K562 (cell line): ENCODE results near the gene SCNN1A. TPM values are rescaled to one million over a fixed set of nuclear protein-coding genes. Genes with fewer than 3 reads are reported as not detected.
A peak's percentile ranks its signal among the peaks of the same experiment; 100 is the strongest.

Experiments
- BRD9 ChIP-seq: fragments of 450-650 bp; IDR thresholded peaks from 2 replicates; pipeline ENCODE4 v1.6.1; 2018; ENCODE audit warnings: low read depth; ENCODE audit not compliant: partially characterized antibody
- HDAC2 ChIP-seq: fragments of 450-650 bp; IDR thresholded peaks from 2 replicates; pipeline ENCODE4 v1.6.1; 2016; ENCODE audit warnings: mild to moderate bottlenecking
- MECOM ChIP-seq: fragments of 250-450 bp; sonication (Bioruptor Pico); IDR thresholded peaks from 2 replicates; pipeline ENCODE4 v1.8.0; 2022; ENCODE audit warnings: inconsistent platforms
- MTA2 ChIP-seq: fragments of 450-650 bp; IDR thresholded peaks from 2 replicates; pipeline ENCODE4 v1.6.1; 2016; ENCODE audit warnings: low read depth
- NELFE ChIP-seq: IDR thresholded peaks from 2 replicates; pipeline ENCODE4 v1.6.1; 2011; ENCODE audit warnings: mild to moderate bottlenecking; ENCODE audit not compliant: insufficient read depth, insufficient read length
- PCBP1 ChIP-seq: fragments of 200-400 bp; formaldehyde crosslinking; IDR thresholded peaks from 2 replicates; pipeline ENCODE4 v1.6.1; 2018; ENCODE audit warnings: mild to moderate bottlenecking, low read depth, low read length; ENCODE audit not compliant: poor library complexity, severe bottlenecking
- PHB ChIP-seq: fragments of 250-450 bp; sonication (Bioruptor Pico); IDR thresholded peaks from 2 replicates; pipeline ENCODE4 v1.5.0; 2021
- SLC30A9 ChIP-seq: fragments of 250-450 bp; sonication (Bioruptor Pico); IDR thresholded peaks from 2 replicates; pipeline ENCODE4 v1.8.0; 2022; ENCODE audit warnings: mild to moderate bottlenecking, moderate library complexity
- ZBTB7A ChIP-seq: IDR thresholded peaks from 2 replicates; pipeline ENCODE4 v1.6.1; 2011; ENCODE audit warnings: low read depth, mild to moderate bottlenecking, low read length, moderate library complexity, borderline replicate concordance; ENCODE audit not compliant: control insufficient read depth
- ZNF143 ChIP-seq: sonication (generic); formaldehyde crosslinking; IDR thresholded peaks from 2 replicates; pipeline ENCODE4 v1.9.0; 2022; ENCODE audit warnings: mild to moderate bottlenecking, missing genetic modification reagents
- polyA plus RNA-seq, 8 experiments: library from polyadenylated mRNA; depleted of rRNA in 4 of 8; stranded (reverse) in 5 of 8; unstranded in 3 of 8; fragments of >200 nt; fragmentation: Nextera tagmentation in 2 of 8; fragmentation: Illumina TruSeq in 1 of 8; extraction: Ambion mirVana in 2 of 8; extraction: Trizol in 1 of 8; gene quantifications; 2 replicates each; pipeline versions ENCODE4 v1.2.1 to v1.2.3, GENCODE V29; 2011 to 2014; ENCODE audit warnings: inconsistent platforms in 1 of 8, missing spikeins in 1 of 8
- total RNA-seq, 7 experiments: library from RNA; depleted of rRNA in 6 of 7; stranded (reverse); fragments of >200 nt in 6 of 7; fragmentation: Illumina TruSeq in 2 of 7; extraction: Trizol in 2 of 7; gene quantifications; 2 replicates each; pipeline versions ENCODE4 v1.2.1 to v1.2.3, GENCODE V29; 2011 to 2021; ENCODE audit warnings: low replicate concordance in 1 of 7
- TF ChIP-seq, protein P1 (sequence below), 2 experiments: fragments of 450-650 bp; formaldehyde crosslinking in 1 of 2; IDR thresholded peaks; 2 replicates each; pipeline versions ENCODE4 v1.4.0 to v1.6.1; 2014 to 2020; ENCODE audit warnings: mild to moderate bottlenecking in 2 of 2, borderline replicate concordance in 1 of 2, low read depth in 1 of 2
- TF ChIP-seq, protein P2 (sequence below): fragments of 450-650 bp; IDR thresholded peaks from 2 replicates; pipeline ENCODE4 v1.6.1; 2016; ENCODE audit warnings: antibody characterized with exemption
- TF ChIP-seq, protein P3 (sequence below): sonication (generic); IDR thresholded peaks from 2 replicates; pipeline ENCODE4 v1.6.1; 2016
- TF ChIP-seq, protein P4 (sequence below): fragments of 450-650 bp; formaldehyde crosslinking; conservative IDR thresholded peaks from 2 replicates; pipeline ENCODE4 v1.4.0; 2022; ENCODE audit warnings: mild to moderate bottlenecking, missing genetic modification characterization
- TF ChIP-seq, protein P5 (sequence below): sonication (generic); formaldehyde crosslinking; IDR thresholded peaks from 2 replicates; pipeline ENCODE4 v1.8.0; 2022; ENCODE audit warnings: mild to moderate bottlenecking, missing genetic modification reagents

The SCNN1A gene
- total and polyA plus RNA-seq, 9 of the 15 experiments (the other 6 are each of a cell fraction or from before 2014, with no cell fraction given): 0.15 to 0.49 (median 0.32) TPM; not detected in 5

DNA sequence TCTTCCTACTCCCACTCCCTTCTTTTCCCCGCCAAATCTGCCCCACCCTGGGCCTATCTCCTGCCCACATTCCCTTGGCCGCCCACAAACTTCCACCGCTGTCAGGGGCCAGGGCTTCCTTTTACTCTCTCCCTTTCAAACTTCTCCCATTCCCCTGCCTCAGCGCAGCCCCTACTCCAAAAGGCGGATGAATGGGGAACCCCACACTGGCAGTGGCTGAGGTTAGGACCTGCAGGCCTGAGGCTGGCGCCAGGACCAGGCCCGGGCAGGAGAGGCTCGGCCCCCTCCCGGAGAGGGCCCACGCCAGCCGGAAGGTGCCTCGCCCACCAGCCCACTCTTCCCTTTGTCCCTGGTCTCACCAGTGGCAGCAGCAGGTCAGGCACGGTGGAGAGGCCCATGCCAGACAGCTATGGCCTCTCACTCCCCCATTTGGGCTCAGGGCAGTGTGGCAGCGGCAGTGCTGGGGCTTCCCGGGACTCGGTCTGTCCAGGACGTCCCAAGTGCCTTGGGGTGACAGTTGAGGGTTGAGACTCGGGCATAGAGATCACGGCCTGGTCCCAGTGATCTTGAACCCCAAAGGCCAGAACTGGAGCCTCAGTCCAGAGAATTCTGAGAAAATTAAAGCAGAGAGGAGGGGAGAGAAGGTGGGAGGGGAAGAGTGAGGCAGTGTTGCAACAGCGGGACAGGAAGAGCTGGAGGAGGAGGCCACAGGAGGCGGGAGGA is 33.8 kb downstream of the SCNN1A start, which contains the start of gene TNFRSF1A (continued):
- TF ChIP-seq, protein P1, sequence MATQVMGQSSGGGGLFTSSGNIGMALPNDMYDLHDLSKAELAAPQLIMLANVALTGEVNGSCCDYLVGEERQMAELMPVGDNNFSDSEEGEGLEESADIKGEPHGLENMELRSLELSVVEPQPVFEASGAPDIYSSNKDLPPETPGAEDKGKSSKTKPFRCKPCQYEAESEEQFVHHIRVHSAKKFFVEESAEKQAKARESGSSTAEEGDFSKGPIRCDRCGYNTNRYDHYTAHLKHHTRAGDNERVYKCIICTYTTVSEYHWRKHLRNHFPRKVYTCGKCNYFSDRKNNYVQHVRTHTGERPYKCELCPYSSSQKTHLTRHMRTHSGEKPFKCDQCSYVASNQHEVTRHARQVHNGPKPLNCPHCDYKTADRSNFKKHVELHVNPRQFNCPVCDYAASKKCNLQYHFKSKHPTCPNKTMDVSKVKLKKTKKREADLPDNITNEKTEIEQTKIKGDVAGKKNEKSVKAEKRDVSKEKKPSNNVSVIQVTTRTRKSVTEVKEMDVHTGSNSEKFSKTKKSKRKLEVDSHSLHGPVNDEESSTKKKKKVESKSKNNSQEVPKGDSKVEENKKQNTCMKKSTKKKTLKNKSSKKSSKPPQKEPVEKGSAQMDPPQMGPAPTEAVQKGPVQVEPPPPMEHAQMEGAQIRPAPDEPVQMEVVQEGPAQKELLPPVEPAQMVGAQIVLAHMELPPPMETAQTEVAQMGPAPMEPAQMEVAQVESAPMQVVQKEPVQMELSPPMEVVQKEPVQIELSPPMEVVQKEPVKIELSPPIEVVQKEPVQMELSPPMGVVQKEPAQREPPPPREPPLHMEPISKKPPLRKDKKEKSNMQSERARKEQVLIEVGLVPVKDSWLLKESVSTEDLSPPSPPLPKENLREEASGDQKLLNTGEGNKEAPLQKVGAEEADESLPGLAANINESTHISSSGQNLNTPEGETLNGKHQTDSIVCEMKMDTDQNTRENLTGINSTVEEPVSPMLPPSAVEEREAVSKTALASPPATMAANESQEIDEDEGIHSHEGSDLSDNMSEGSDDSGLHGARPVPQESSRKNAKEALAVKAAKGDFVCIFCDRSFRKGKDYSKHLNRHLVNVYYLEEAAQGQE (IDR thresholded peaks at IDR 0.05; ENCODE audit: borderline replicate concordance): no peak
- TF ChIP-seq, protein P1 (CRISPR knock-in tag; IDR thresholded peaks at IDR 0.05; ENCODE audit: low read depth): 0 out of 2 replicates have a peak, but pooled peaks have one; percentile 44
- TF ChIP-seq NELFE (no peak), BRD9 (peak; percentile 30), ZBTB7A (0 out of 2 replicates have a peak, but pooled peaks have one; percentile 30), ZNF143 (CRISPR knock-in tag) (no peak), PHB (no peak), PCBP1 (no peak), HDAC2 (peak; percentile 35; the same call in 1 of the 2 replicates), MECOM (CRISPR knock-in tag) (no peak), SLC30A9 (CRISPR knock-in tag) (no peak), MTA2 (no peak)
- TF ChIP-seq, protein P2, sequence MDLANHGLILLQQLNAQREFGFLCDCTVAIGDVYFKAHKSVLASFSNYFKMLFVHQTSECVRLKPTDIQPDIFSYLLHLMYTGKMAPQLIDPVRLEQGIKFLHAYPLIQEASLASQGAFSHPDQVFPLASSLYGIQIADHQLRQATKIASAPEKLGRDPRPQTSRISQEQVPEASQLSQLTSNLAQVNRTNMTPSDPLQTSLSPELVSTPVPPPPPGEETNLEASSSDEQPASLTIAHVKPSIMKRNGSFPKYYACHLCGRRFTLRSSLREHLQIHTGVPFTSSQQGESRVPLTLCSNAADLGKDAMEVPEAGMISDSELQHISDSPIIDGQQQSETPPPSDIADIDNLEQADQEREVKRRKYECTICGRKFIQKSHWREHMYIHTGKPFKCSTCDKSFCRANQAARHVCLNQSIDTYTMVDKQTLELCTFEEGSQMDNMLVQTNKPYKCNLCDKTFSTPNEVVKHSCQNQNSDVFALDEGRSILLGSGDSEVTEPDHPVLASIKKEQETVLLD: no peak
- TF ChIP-seq, protein P3, sequence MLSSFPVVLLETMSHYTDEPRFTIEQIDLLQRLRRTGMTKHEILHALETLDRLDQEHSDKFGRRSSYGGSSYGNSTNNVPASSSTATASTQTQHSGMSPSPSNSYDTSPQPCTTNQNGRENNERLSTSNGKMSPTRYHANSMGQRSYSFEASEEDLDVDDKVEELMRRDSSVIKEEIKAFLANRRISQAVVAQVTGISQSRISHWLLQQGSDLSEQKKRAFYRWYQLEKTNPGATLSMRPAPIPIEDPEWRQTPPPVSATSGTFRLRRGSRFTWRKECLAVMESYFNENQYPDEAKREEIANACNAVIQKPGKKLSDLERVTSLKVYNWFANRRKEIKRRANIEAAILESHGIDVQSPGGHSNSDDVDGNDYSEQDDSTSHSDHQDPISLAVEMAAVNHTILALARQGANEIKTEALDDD: no peak
- TF ChIP-seq, protein P4, sequence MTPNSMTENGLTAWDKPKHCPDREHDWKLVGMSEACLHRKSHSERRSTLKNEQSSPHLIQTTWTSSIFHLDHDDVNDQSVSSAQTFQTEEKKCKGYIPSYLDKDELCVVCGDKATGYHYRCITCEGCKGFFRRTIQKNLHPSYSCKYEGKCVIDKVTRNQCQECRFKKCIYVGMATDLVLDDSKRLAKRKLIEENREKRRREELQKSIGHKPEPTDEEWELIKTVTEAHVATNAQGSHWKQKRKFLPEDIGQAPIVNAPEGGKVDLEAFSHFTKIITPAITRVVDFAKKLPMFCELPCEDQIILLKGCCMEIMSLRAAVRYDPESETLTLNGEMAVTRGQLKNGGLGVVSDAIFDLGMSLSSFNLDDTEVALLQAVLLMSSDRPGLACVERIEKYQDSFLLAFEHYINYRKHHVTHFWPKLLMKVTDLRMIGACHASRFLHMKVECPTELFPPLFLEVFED (CRISPR knock-in tag): no peak
- TF ChIP-seq, protein P5, sequence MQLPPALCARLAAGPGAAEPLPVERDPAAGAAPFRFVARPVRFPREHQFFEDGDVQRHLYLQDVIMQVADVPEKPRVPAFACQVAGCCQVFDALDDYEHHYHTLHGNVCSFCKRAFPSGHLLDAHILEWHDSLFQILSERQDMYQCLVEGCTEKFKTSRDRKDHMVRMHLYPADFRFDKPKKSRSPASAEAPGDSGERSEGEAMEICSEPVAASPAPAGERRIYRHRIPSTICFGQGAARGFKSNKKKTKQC: 0 out of 2 replicates have a peak, but pooled peaks have one; percentile 13
